GM21515 (cell line): ENCODE data around the gene NR6A1.
"Not testable (repeated sequence)": the region's sequence is repeated elsewhere in the genome, so short reads cannot be mapped to it uniquely, and the experiment has no call there.

Experiments used
- ATAC-seq: cut with Tn5 transposase; IDR thresholded peaks from one replicate; pipeline ENCODE4 v1.9.1; 2021; ENCODE audit not compliant: unreplicated experiment

The NR6A1 gene

GRCh38 chr9:124621371-124622328 is 149.5 kb downstream of the NR6A1 start:
- ATAC-seq, result no peak

- ATAC-seq, result no peak
These were observed 152.6 kb downstream of the NR6A1 start for GRCh38 chr9:124618476-124618875.

- ATAC-seq, result no peak
These were observed 153.5 kb downstream of the NR6A1 start for GRCh38 chr9:124617477-124618141.

- ATAC-seq, result no peak
These were observed 154.2 kb downstream of the NR6A1 start for GRCh38 chr9:124616961-124617360.

- not testable (repeated sequence) for ATAC-seq
These were observed 155.3 kb downstream of the NR6A1 start for GRCh38 chr9:124615840-124616239.

GRCh38 chr9:124615100-124615742 is 155.9 kb downstream of the NR6A1 start:
- ATAC-seq, result no peak

- ATAC-seq, result no peak
These were observed 157.3 kb downstream of the NR6A1 start for GRCh38 chr9:124613849-124614248.

GRCh38 chr9:124611106-124611505 is 160.0 kb downstream of the NR6A1 start:
- no peak for ATAC-seq

- ATAC-seq, result no peak
These were observed 165.1 kb downstream of the NR6A1 start for GRCh38 chr9:124606027-124606426.

- no peak for ATAC-seq
These were observed 165.9 kb downstream of the NR6A1 start for GRCh38 chr9:124605258-124605657.

- ATAC-seq, result no peak
These were observed 168.5 kb downstream of the NR6A1 start for GRCh38 chr9:124602632-124603031.

GRCh38 chr9:124602204-124602603 is 168.9 kb downstream of the NR6A1 start:
- no peak for ATAC-seq

GRCh38 chr9:124600407-124600806 is 170.7 kb downstream of the NR6A1 start:
- ATAC-seq, result no peak

GRCh38 chr9:124599121-124599795 is 171.9 kb downstream of the NR6A1 start:
- no peak for ATAC-seq

- ATAC-seq, result no peak
These were observed 173.1 kb downstream of the NR6A1 start for GRCh38 chr9:124598048-124598447.

- no peak for ATAC-seq
These were observed 174.8 kb downstream of the NR6A1 start for GRCh38 chr9:124596172-124596839.

GRCh38 chr9:124595743-124596142 is 175.4 kb downstream of the NR6A1 start:
- no peak for ATAC-seq

- no peak for ATAC-seq
These were observed 176.4 kb downstream of the NR6A1 start for GRCh38 chr9:124594673-124595072.

GRCh38 chr9:124594225-124594624 is 176.9 kb downstream of the NR6A1 start:
- ATAC-seq, result no peak

- no peak for ATAC-seq
These were observed 177.5 kb downstream of the NR6A1 start for GRCh38 chr9:124593651-124594058.

- ATAC-seq, result no peak
These were observed 177.9 kb downstream of the NR6A1 start for GRCh38 chr9:124593200-124593599.
